H54 (cell line): ENCODE results near the gene SCN4A.

Experiments used
- DNase-seq: peaks from one replicate; pipeline ENCODE4 v3.0.0; 2011; ENCODE audit warnings: low spot score, mixed read lengths; ENCODE audit not compliant: insufficient read length
- FAIRE-seq: peaks from 3 replicates; lab custom pipeline; 2011; peaks lifted over from hg19 to GRCh38; lab: Jason Lieb, UNC
- POLR2A ChIP-seq: IDR thresholded peaks from 2 replicates; pipeline ENCODE4 v1.6.1; 2011; ENCODE audit warnings: low read depth, mild to moderate bottlenecking, low read length

SCN4A gene

GRCh38 chr17:64006361-64007088, 33.8 kb upstream of the SCN4A start:
- no peak for TF ChIP-seq POLR2A

GRCh38 chr17:64005734-64006167, 33.0 kb upstream of the SCN4A start:
- DNase-seq, result no peak
- FAIRE-seq, result no peak
- TF ChIP-seq POLR2A, result no peak

More at GRCh38 chr17:64006361-64007088, 33.8 kb upstream of the SCN4A start:
- DNase-seq (no peak), FAIRE-seq (no peak)

DNA sequence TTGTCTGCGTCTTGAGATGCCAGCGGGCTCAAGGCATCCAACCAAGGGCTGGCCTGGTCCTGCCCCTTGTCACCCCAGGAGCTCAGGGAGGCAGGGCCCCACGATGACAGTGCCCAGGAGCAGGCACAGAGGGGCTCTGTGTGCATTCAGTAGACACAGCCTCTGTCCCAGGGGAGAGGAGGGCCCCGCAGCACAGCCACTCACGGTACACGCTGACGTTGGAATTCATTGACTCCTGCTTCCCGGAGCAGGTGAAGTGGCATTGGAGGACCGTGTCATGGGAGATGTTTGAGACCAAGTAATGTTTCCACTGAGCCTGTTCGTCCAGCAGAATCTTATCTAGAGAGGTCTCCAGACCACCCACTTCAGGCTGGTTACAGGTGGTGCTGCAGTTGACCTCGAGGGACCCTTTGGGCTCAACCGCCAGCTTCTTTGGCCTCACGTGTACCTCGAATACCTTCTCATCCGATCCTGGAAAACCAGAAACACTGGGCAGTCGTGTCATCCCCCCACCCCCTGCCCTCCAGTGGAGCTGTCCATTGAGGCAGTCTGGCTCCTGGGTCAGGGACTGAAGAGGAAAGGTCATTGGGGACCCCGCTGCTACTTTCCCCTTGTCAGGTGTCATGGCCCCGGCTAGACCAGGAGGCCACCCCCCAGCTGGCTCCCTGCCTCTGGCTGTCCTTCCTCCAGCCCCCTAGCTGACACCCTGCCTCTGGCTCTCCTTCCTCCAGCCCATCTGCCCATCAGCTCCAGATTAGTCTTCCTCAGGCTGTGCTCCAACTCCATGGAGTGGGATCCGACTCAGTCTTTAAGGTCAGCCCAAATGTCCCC, 32.4 kb upstream of the SCN4A start:
- FAIRE-seq, result no peak
- DNase-seq, result no peak
- TF ChIP-seq POLR2A, result no peak

- FAIRE-seq, result no peak
- TF ChIP-seq POLR2A, result no peak
These were observed 31.6 kb upstream of the SCN4A start for GRCh38 chr17:64004218-64004770.

GRCh38 chr17:64003526-64004121, 30.9 kb upstream of the SCN4A start:
- DNase-seq, result no peak
- FAIRE-seq, result no peak
- TF ChIP-seq POLR2A, result no peak

More at GRCh38 chr17:64004218-64004770, 31.6 kb upstream of the SCN4A start:
- DNase-seq, result no peak

DNA sequence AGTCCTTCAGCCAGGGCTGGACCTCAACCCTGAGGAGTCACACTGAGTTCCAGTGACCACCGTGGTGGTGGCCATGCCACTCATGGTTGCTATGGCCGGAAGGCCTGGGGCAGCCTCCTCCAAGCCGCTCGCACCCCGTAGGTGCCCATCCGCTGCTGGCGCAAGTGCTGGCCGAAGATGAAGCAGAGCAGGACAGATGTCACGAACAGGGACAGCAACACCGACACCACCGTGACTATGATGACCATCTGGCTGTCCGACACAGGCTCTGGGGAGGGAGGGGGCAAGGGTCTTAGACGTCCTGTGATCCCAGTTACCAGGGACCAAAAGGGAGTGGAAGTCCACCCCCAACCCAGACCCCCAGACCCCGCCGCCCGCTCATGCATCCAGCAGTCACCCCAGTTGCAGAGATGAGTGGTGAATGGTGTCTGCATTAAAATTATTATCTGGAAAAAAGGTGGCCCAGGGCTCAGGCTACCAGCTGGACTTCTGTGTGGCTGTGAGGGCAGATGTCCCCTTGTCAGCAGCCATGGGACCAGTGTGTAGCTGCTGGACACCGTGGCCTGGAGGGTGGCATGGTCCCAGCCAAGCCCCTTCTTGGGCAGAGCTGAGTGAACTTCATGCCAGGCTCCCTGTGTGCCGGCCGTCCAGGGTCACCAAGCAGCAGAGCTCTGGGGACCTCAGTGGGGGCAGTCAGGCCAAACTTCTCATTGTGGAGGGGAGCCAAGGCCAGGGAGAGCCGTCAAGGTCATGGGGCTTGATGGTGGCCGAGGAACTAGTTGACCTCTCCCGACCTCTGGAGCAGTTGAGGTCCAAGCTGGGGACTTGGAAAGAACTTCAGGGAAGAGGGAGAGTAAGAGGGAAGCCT, 30.2 kb upstream of the SCN4A start:
- DNase-seq, result no peak
- no peak for FAIRE-seq

DNA sequence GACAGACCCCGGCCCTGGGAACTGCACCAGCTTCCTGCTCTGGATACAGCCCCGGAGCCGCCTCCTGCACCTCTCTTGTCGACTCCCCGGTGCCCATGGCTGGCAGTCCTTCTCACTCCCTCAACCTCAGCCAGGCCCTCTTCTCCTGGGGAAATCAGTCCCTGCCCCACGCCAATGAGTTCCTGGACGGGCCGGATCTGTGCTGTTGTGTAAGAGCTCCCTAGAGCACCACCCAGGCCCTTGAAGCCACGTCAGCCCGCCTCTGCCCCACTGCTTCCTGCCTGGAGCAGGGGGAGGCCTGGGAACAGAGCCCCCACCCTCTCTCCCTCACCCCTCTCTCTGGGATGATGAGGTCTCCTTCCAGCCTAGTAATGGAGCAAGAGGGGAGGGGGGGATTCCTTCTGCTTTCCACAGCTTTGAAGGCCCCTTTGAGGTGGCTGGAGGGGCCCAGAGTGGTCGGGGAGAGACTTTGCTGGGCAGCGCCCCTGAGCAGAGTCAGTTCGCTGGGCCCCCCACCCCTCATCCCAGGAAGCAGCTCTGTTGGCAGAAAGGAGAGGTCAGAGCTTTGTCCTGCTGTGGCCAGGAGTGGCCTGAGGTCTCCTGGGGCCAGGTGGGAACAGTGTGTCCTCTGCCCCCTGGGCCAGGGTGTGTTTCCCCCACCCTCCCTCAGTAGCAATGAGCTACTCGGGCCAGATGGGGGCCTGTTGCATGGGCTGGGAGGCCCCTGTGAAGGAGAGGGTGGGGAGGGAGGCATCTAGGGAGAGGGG, 29.2 kb upstream of the SCN4A start:
- no peak for DNase-seq
- TF ChIP-seq POLR2A, result no peak
- no peak for FAIRE-seq

More for the DNA sequence above, 30.2 kb upstream of the SCN4A start:
- TF ChIP-seq POLR2A, result no peak

DNA sequence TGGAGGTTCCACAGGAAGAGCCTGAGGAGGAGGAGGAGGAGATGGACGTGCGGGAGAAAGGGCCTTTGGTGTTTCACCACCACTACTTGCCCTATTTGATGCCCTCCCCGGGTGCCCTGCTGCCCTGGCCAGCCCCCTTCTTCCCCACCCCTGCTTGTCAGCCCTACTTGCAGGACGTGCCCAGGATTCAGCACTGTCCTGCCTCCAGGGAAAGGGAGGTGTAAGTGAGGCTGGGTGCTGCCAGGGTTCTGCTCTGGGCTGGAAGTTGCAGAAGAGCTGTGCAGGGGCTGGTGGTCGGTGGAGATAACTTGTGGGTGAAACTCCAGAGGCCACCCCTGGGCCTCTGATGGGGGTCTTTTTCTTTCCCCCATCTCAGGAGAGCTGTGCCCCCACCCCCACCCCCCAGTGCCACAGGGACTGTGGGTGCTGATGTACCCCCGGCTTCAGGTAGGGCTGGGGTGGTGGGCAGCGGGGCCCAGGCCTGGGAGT, 28.4 kb upstream of the SCN4A start:
- FAIRE-seq (no peak), DNase-seq (no peak)
- no peak for TF ChIP-seq POLR2A

- FAIRE-seq (no peak), DNase-seq (no peak)
- TF ChIP-seq POLR2A, result no peak
These were observed 27.2 kb upstream of the SCN4A start for GRCh38 chr17:63999680-64000531.

- FAIRE-seq (no peak), DNase-seq (no peak)
- TF ChIP-seq POLR2A, result no peak
These were observed 26.3 kb upstream of the SCN4A start for GRCh38 chr17:63998721-63999679.
